ENCODE results near the gene SEPSECS.

SEPSECS gene

DNA sequence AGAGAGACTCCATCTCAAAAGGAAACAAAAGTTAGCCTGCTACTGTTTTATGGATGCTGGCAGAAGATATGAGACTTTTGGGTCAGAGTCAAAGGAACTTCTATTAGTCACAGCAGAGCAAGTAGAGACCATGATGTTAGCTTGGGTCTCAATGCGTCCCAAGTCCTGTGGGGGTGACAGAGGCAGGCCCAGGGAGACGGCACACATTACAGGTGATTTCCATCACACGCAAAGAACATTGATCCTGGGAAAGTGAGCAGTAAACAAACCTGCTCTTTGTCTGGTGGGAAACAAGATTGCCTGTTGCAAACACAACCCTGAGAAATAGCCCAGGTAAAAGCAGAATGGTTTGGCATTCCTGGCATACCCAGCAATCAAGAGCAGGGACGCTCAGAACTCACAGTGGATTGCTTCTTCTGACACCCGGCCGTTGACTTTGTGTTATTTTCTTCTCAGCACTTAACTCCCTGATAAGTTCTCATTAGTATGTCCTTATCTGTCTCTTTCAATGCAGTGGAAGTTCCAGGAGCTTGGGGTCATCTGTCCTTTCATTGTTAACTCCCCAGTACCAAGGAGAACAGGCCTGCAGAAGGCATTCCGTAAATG, 78.3 kb downstream of the SEPSECS start:
- H3K27me3 ChIP-seq (ENCODE audit: insufficient read depth, low read length, poor library complexity): no peaks in the 10 kb centered on the region
- peak overlapping the region; percentile 35 for H3K56ac ChIP-seq (ENCODE audit: low read length)
- H3K9ac ChIP-seq (ENCODE audit: low read length): no peak overlapping the region
- H3K4me3 ChIP-seq (ENCODE audit: low read length): no peak overlapping the region
- no peak overlapping the region for H3K27ac ChIP-seq (ENCODE audit: low read depth, low read length)
- no peak overlapping the region for H2AK5ac ChIP-seq (ENCODE audit: low read length)
- peak; percentile 98 for DNase-seq
- no peak overlapping the region for H4K8ac ChIP-seq (ENCODE audit: low read depth, low read length)
- H3K36me3 ChIP-seq (ENCODE audit: control insufficient read depth, insufficient read depth, low read length): no peaks in the 10 kb centered on the region
- no peaks in the 10 kb centered on the region for H3K79me2 ChIP-seq (ENCODE audit: control insufficient read depth, insufficient read depth, low read length)
- no peak overlapping the region for H3K4ac ChIP-seq (ENCODE audit: low read depth, low read length)
- no peak overlapping the region for H2BK5ac ChIP-seq (ENCODE audit: low read length)
- no CpG with 5 or more reads among the region's 7 CpGs for WGBS (ENCODE audit: extremely low coverage, insufficient coverage, low lambda C conversion rate)
- no peak overlapping the region for H3K23ac ChIP-seq (ENCODE audit: low read length)
- H3K4me1 ChIP-seq (ENCODE audit: control insufficient read depth, low read depth, low read length): no peaks in the 10 kb centered on the region
- no peak overlapping the region for H4K5ac ChIP-seq (ENCODE audit: low read length)
- H2BK120ac ChIP-seq (ENCODE audit: low read depth, low read length): no peak overlapping the region
- no peaks in the 10 kb centered on the region for H3K79me1 ChIP-seq (ENCODE audit: low read length)
- no peak overlapping the region for H2BK15ac ChIP-seq (replicated peaks; ENCODE audit: low read depth)
- H3K4me2 ChIP-seq (ENCODE audit: low read length): no peak overlapping the region
- H3K18ac ChIP-seq (ENCODE audit: low read length): no peak overlapping the region

DNA sequence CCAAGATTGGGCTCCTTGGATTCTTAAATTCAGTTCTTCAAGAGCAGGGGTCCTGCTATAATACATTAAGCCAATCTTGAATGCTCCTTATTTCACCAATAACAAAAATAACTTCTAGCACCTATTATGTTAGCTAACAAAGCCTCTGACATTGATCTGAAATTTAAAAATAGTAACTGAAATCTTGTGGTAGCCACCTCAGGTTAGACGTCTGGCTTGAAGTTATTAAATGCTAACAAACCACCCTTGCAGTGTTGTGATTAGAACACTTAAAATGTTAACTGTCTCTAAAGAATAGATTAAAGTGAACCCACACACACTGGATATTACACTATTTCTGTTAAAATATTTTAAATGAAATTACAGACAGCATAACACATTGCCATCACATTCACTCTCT, 79.7 kb downstream of the SEPSECS start:
- H2BK120ac ChIP-seq (ENCODE audit: low read depth, low read length): no peak overlapping the region
- no peak overlapping the region for H3K4ac ChIP-seq (ENCODE audit: low read depth, low read length)
- H3K9ac ChIP-seq (ENCODE audit: low read length): no peak overlapping the region
- no peak overlapping the region for H3K18ac ChIP-seq (ENCODE audit: low read length)
- H3K56ac ChIP-seq (ENCODE audit: low read length): no peak overlapping the region
- no peaks in the 10 kb centered on the region for H3K79me2 ChIP-seq (ENCODE audit: control insufficient read depth, insufficient read depth, low read length)
- no peak overlapping the region for H4K5ac ChIP-seq (ENCODE audit: low read length)
- no peak overlapping the region for H2AK5ac ChIP-seq (ENCODE audit: low read length)
- H2BK5ac ChIP-seq (ENCODE audit: low read length): no peak overlapping the region
- no peaks in the 10 kb centered on the region for H3K79me1 ChIP-seq (ENCODE audit: low read length)
- H4K8ac ChIP-seq (ENCODE audit: low read depth, low read length): no peak overlapping the region
- H2BK15ac ChIP-seq (replicated peaks; ENCODE audit: low read depth): no peak overlapping the region
- WGBS (ENCODE audit: extremely low coverage, insufficient coverage, low lambda C conversion rate): no CpG with 5 or more reads among the region's 1 CpG
- H3K23ac ChIP-seq (ENCODE audit: low read length): no peak overlapping the region
- no peak for DNase-seq
- no peaks in the 10 kb centered on the region for H3K36me3 ChIP-seq (ENCODE audit: control insufficient read depth, insufficient read depth, low read length)
- no peak overlapping the region for H3K4me3 ChIP-seq (ENCODE audit: low read length)
- H3K4me2 ChIP-seq (ENCODE audit: low read length): no peak overlapping the region
- no peak overlapping the region for H3K27ac ChIP-seq (ENCODE audit: low read depth, low read length)
- H3K4me1 ChIP-seq (ENCODE audit: control insufficient read depth, low read depth, low read length): no peaks in the 10 kb centered on the region
- H3K27me3 ChIP-seq (ENCODE audit: insufficient read depth, low read length, poor library complexity): no peaks in the 10 kb centered on the region

DNA sequence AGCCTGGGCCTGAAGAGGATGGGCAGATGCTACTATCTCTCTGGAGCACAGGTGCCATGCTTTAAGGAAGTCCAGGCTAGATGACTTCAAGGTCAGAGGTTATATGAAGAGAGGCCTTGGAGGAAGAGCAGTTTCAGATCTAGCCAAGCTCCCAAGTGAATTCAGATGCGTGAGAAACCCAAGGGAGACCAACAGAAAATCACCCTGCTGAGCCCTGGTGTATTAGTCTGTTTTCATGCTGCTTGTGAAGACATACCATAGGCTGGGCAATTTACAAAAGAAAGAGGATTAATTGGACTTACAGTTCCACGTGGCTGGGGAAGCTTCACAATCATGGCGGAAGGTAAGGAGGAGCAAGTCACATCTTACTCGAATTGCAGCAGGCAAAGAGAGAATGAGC, 81.7 kb downstream of the SEPSECS start:
- Histone ChIP-seq H4K8ac (ENCODE audit: low read depth, low read length) (no peak overlapping the region), H4K5ac (ENCODE audit: low read length) (no peak overlapping the region), H3K79me2 (ENCODE audit: control insufficient read depth, insufficient read depth, low read length) (no peaks in the 10 kb centered on the region), H3K27me3 (ENCODE audit: insufficient read depth, low read length, poor library complexity) (no peaks in the 10 kb centered on the region), H2BK15ac (replicated peaks; ENCODE audit: low read depth) (no peak overlapping the region), H3K4ac (ENCODE audit: low read depth, low read length) (no peak overlapping the region), H3K36me3 (ENCODE audit: control insufficient read depth, insufficient read depth, low read length) (no peaks in the 10 kb centered on the region), H3K56ac (ENCODE audit: low read length) (no peak overlapping the region), H3K9ac (ENCODE audit: low read length) (no peak overlapping the region), H3K23ac (ENCODE audit: low read length) (no peak overlapping the region), H3K79me1 (ENCODE audit: low read length) (no peaks in the 10 kb centered on the region), H2BK120ac (ENCODE audit: low read depth, low read length) (no peak overlapping the region), H2BK5ac (ENCODE audit: low read length) (no peak overlapping the region), H3K27ac (ENCODE audit: low read depth, low read length) (no peak overlapping the region), H3K18ac (ENCODE audit: low read length) (no peak overlapping the region), H3K4me3 (ENCODE audit: low read length) (no peak overlapping the region), H3K4me2 (ENCODE audit: low read length) (no peak overlapping the region), H2AK5ac (ENCODE audit: low read length) (no peak overlapping the region), H3K4me1 (ENCODE audit: control insufficient read depth, low read depth, low read length) (no peaks in the 10 kb centered on the region)
- no CpG with 5 or more reads among the region's 4 CpGs for WGBS (ENCODE audit: extremely low coverage, insufficient coverage, low lambda C conversion rate)
- DNase-seq: no peak

DNA sequence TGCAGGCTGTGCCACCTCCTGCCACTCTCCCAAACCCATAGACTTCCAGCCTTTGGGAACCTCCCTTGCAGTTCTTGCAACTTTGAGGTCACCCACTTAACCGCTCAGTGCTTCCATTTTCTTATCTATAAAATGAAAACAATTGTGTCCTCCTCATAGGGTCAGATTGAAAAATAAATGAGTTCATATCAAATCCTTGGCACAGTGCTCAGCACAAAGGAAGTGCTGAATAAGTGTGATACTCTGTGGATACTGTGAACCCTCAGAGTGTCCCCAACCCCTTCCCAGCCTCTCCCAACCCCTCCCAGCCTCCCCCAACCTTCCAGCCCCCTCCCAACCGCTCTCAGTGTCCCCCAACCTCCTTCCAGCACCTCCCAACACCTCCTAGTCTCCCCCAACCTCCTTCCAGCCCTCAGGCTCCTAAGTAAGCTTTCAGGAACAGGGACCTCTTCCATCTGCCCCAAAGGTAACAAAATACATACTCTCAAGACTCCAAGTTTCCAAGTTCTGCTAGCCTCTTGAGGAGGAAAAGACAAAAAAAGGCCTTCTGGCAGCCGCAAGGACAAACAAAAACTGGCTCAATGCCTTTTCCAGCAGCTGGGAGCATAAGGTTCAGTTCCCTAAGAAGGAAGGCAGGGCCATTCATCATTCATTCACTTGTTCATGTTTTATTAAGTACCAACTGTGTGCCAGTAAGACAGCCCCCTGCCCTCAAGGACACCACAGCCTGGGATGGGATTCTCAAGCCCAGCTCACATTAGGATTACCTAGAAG, 83.4 kb downstream of the SEPSECS start:
- H3K4me1 ChIP-seq (ENCODE audit: control insufficient read depth, low read depth, low read length): no peaks in the 10 kb centered on the region
- no peak overlapping the region for H2BK5ac ChIP-seq (ENCODE audit: low read length)
- H4K5ac ChIP-seq (ENCODE audit: low read length): no peak overlapping the region
- no peak overlapping the region for H3K4ac ChIP-seq (ENCODE audit: low read depth, low read length)
- no peak overlapping the region for H3K18ac ChIP-seq (ENCODE audit: low read length)
- no peaks in the 10 kb centered on the region for H3K79me2 ChIP-seq (ENCODE audit: control insufficient read depth, insufficient read depth, low read length)
- no peak overlapping the region for H3K56ac ChIP-seq (ENCODE audit: low read length)
- H3K27me3 ChIP-seq (ENCODE audit: insufficient read depth, low read length, poor library complexity): no peaks in the 10 kb centered on the region
- H3K4me2 ChIP-seq (ENCODE audit: low read length): no peak overlapping the region
- H4K8ac ChIP-seq (ENCODE audit: low read depth, low read length): no peak overlapping the region
- H3K36me3 ChIP-seq (ENCODE audit: control insufficient read depth, insufficient read depth, low read length): no peaks in the 10 kb centered on the region
- H3K27ac ChIP-seq (ENCODE audit: low read depth, low read length): no peak overlapping the region
- H3K23ac ChIP-seq (ENCODE audit: low read length): no peak overlapping the region
- H2BK15ac ChIP-seq (replicated peaks; ENCODE audit: low read depth): no peak overlapping the region
- H3K79me1 ChIP-seq (ENCODE audit: low read length): no peaks in the 10 kb centered on the region
- H3K4me3 ChIP-seq (ENCODE audit: low read length): no peak overlapping the region
- DNase-seq: no peak
- H3K9ac ChIP-seq (ENCODE audit: low read length): no peak overlapping the region
- no CpG with 5 or more reads among the region's 3 CpGs for WGBS (ENCODE audit: extremely low coverage, insufficient coverage, low lambda C conversion rate)
- H2AK5ac ChIP-seq (ENCODE audit: low read length): no peak overlapping the region
- no peak overlapping the region for H2BK120ac ChIP-seq (ENCODE audit: low read depth, low read length)

DNA sequence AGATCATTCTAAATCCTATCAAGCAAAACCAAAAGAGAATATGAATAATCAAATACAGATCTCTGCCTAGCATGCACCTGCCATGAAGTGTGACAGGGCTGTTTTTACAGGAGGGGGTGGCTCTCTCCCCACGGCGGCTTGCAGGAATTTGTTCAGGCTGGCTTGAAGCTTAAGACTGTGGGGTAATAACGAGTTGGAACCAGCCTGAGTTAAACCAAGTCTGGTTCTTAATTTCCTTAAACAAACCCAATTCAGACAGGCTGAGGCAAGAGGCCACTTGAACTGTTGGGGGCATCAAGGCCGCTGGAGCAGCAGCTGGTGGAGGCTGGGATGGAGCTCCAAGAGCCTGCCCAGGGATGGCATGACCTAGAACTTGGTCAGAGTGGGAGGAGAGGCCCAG, 84.4 kb downstream of the SEPSECS start:
- no peak for DNase-seq
- H3K23ac ChIP-seq (ENCODE audit: low read length): no peak overlapping the region
- no peak overlapping the region for H4K8ac ChIP-seq (ENCODE audit: low read depth, low read length)
- no peak overlapping the region for H4K5ac ChIP-seq (ENCODE audit: low read length)
- no peaks in the 10 kb centered on the region for H3K36me3 ChIP-seq (ENCODE audit: control insufficient read depth, insufficient read depth, low read length)
- no peak overlapping the region for H2AK5ac ChIP-seq (ENCODE audit: low read length)
- H3K4me2 ChIP-seq (ENCODE audit: low read length): no peak overlapping the region
- H2BK120ac ChIP-seq (ENCODE audit: low read depth, low read length): no peak overlapping the region
- H3K56ac ChIP-seq (ENCODE audit: low read length): no peak overlapping the region
- H2BK5ac ChIP-seq (ENCODE audit: low read length): no peak overlapping the region
- no peaks in the 10 kb centered on the region for H3K27me3 ChIP-seq (ENCODE audit: insufficient read depth, low read length, poor library complexity)
- H3K79me1 ChIP-seq (ENCODE audit: low read length): no peaks in the 10 kb centered on the region
- no peaks in the 10 kb centered on the region for H3K79me2 ChIP-seq (ENCODE audit: control insufficient read depth, insufficient read depth, low read length)
- WGBS (ENCODE audit: extremely low coverage, insufficient coverage, low lambda C conversion rate): no CpG with 5 or more reads among the region's 4 CpGs
- H2BK15ac ChIP-seq (replicated peaks; ENCODE audit: low read depth): no peak overlapping the region
- H3K27ac ChIP-seq (ENCODE audit: low read depth, low read length): no peak overlapping the region
- H3K4me1 ChIP-seq (ENCODE audit: control insufficient read depth, low read depth, low read length): no peaks in the 10 kb centered on the region
- H3K4ac ChIP-seq (ENCODE audit: low read depth, low read length): no peak overlapping the region
- no peak overlapping the region for H3K18ac ChIP-seq (ENCODE audit: low read length)
- H3K9ac ChIP-seq (ENCODE audit: low read length): no peak overlapping the region
- H3K4me3 ChIP-seq (ENCODE audit: low read length): no peak overlapping the region
